Measurements from ENCODE around the gene FBXL16.

DNA sequence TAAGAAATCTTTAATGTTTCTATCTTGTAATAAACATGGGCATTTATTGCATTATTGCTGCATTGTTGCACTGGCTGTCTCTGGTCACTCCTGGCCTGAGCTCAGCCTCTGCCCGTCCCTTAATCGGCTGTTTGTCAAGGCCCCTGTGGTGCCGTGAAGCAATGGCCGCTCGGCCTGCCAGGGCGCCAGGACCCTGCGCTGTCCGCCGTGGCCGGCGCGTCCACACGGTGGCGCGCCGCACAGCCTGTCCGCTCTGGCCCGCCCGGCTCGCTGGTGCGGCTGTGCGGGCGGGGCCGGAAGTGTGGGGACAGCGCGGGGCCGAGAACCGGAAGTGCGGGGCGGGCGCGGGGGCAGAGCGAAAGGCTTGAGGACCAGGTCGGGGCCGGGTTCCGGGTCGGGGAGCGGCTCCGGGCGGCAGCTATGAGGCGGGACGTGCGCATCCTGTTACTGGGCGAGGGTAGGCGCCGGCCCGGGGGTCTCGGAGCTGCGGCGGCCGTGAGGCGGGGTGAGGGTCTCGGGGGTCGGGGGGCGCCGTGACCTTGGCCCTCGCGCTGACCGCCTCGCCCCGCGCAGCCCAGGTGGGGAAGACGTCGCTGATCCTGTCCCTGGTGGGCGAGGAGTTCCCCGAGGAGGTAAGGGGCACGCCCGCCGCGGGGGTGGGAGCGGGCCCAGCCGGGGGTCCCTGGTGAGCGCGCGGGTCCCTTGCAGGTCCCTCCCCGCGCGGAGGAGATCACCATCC is 37.7 kb downstream of the FBXL16 start, which contains the start of gene RHOT2:
- TF ChIP-seq EZH2 (IDR thresholded peaks at IDR 0.05; ENCODE audit: insufficient read depth, poor library complexity, severe bottlenecking) = no peak
- TF ChIP-seq EZH2phosphoT487 (IDR thresholded peaks at IDR 0.05; ENCODE audit: insufficient read depth, low read depth) = no peak

All from GM23248 (cell line).